Naive thymus-derived CD4-positive, alpha-beta T cell (primary cell): Measurements from ENCODE around the gene RAI1. TPM values are rescaled to one million over a fixed set of nuclear protein-coding genes. Genes with fewer than 3 reads are reported as not detected.
"Not testable (repeated sequence)": the region's sequence is repeated elsewhere in the genome, so short reads cannot be mapped to it uniquely, and the experiment has no call there.

ENCODE experiments used
- ATAC-seq: fragments of 150-1000 bp; cut with Tn5 transposase; 2 replicates; pipeline ENCODE4 v1.10.0; 2021; ENCODE audit warnings: mild to moderate bottlenecking, moderate library complexity
- CTCF ChIA-PET: fragments of 350-600 bp; sonication (Branson Sonifier 250); formaldehyde crosslinking; loops from one replicate; lab custom pipeline; 2021; ENCODE audit warnings: antibody characterized with exemption; lab: Charles Lee
- POLR2A ChIA-PET: fragments of 350-600 bp; sonication (Branson Sonifier 250); formaldehyde crosslinking; loops from one replicate; lab custom pipeline; 2021; ENCODE audit warnings: antibody characterized with exemption, inconsistent platforms; lab: Charles Lee
- DNase-seq, 9 donors: peaks; one replicate each; pipeline versions ENCODE4 v3.0.0 to v3.0.0-alpha.2; 2020 to 2022; ENCODE audit warnings: mixed read lengths in 1 of 9
- H3K27ac ChIP-seq: one replicate; pipeline ENCODE4 v1.7.0; 2013; ENCODE audit warnings: mild to moderate bottlenecking, low read depth, low read length, moderate library complexity
- H3K27me3 ChIP-seq, 2 donors: one replicate each; pipeline ENCODE4 v1.7.0; 2013; ENCODE audit warnings: low read length in 2 of 2, mild to moderate bottlenecking in 2 of 2, moderate library complexity in 2 of 2; ENCODE audit not compliant: control insufficient read depth in 2 of 2, insufficient read depth in 2 of 2
- H3K36me3 ChIP-seq, 3 experiments: 1 replicate in 2 of 3; 2 replicates in 1 of 3; pipeline ENCODE4 v1.7.0; 2013; ENCODE audit warnings: low read length in 3 of 3, mild to moderate bottlenecking in 3 of 3, moderate library complexity in 1 of 3; ENCODE audit not compliant: insufficient read depth in 3 of 3, control insufficient read depth in 2 of 3
- H3K4me1 ChIP-seq, 2 donors: one replicate each; pipeline ENCODE4 v1.7.0; 2013; ENCODE audit warnings: low read length in 2 of 2, mild to moderate bottlenecking in 2 of 2, moderate library complexity in 1 of 2; ENCODE audit not compliant: control insufficient read depth in 2 of 2, insufficient read depth in 2 of 2
- H3K4me3 ChIP-seq: 2 replicates; pipeline ENCODE4 v1.7.0; 2013; ENCODE audit warnings: mild to moderate bottlenecking, low read length
- H3K9me3 ChIP-seq, 3 experiments: 1 replicate in 2 of 3; 2 replicates in 1 of 3; pipeline ENCODE4 v1.7.0; 2013; ENCODE audit warnings: low read length in 3 of 3; ENCODE audit not compliant: control insufficient read depth in 2 of 3
- H3K27ac Mint-ChIP-seq, 9 donors: one replicate each; pipeline ENCODE4 v1.8.0; 2020 to 2022; ENCODE audit warnings: mixed read lengths in 9 of 9, mild to moderate bottlenecking in 8 of 9, moderate library complexity in 5 of 9, inconsistent platforms in 2 of 9
- H3K27me3 Mint-ChIP-seq, 5 donors: one replicate each; pipeline ENCODE4 v1.8.0; 2021 to 2022; ENCODE audit warnings: mixed read lengths in 5 of 5, mild to moderate bottlenecking in 1 of 5
- H3K36me3 Mint-ChIP-seq, 5 donors: one replicate each; pipeline ENCODE4 v1.8.0; 2020 to 2022; ENCODE audit warnings: mixed read lengths in 5 of 5, mild to moderate bottlenecking in 3 of 5, inconsistent platforms in 1 of 5
- H3K4me1 Mint-ChIP-seq, 7 donors: one replicate each; pipeline ENCODE4 v1.8.0; 2020 to 2022; ENCODE audit warnings: mixed read lengths in 7 of 7, mild to moderate bottlenecking in 3 of 7, inconsistent platforms in 1 of 7
- H3K4me3 Mint-ChIP-seq, 10 donors: one replicate each; pipeline ENCODE4 v1.8.0; 2020 to 2022; ENCODE audit warnings: mild to moderate bottlenecking in 10 of 10, mixed read lengths in 10 of 10, moderate library complexity in 6 of 10, inconsistent platforms in 2 of 10
- H3K9me3 Mint-ChIP-seq, 11 donors: one replicate each; pipeline ENCODE4 v1.8.0; 2020 to 2022; ENCODE audit warnings: mixed read lengths in 11 of 11, mild to moderate bottlenecking in 4 of 11, inconsistent platforms in 1 of 11, moderate library complexity in 1 of 11
- intact Hi-C, 2 donors: fragments of 100-400 bp; cut with micrococcal nuclease; formaldehyde crosslinking; loops; one replicate each; pipeline ENCODE4 v1.15.1; 2023
- polyA plus RNA-seq, 2 donors: library from polyadenylated mRNA; unstranded; fragments of 300-500 nt; fragmentation: Illumina TruSeq; gene quantifications; one replicate each; pipeline ENCODE4 v1.2.3, GENCODE V29; 2021
- total RNA-seq, 6 experiments: library from RNA in 5 of 6; stranded (reverse) in 5 of 6; gene quantifications; 1 replicate in 5 of 6; 2 replicates in 1 of 6; pipeline ENCODE4 v1.2.3 and lab custom pipeline; 2021 to 2026

RAI1 gene
- total and polyA plus RNA-seq, 7 experiments from 2014 or later: 2.0 to 46.2 (median 21.2) TPM

DNA sequence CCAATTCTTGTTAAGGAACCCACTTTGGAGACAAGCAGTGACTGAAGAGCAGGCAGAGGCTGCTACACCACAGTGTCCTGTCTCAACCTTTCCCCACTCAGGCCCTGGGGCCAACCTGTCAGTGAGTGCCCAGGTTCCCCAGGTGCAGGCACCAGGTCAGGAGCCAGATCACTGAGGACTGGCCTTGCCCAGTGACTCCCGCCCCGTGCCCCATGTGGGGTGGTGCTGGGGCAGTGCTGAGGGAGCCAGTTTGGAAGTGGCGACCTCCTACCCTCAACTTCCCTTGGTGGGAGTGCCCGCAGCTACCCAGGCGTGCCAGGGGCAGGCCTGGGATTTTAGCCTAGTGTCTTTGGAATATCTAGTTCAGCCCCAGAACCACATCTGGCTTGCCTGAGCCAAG lies 126.2 kb downstream of the RAI1 start:
- Mint-ChIP-seq H3K4me1 (peaks cover 7 to 13% (median 11%) of the 10 kb centered on the region in 7 donors), H3K27ac (no peak overlapping the region), H3K36me3 (peaks cover 5 to 12% (median 9%) of the 10 kb centered on the region in 5 donors), H3K27me3 (no peaks in the 10 kb centered on the region), H3K9me3 (no peaks in the 10 kb centered on the region), H3K4me3 (no peak overlapping the region)
- Histone ChIP-seq H3K36me3 (peaks cover 0 to 42% (median 0%) of the 10 kb centered on the region in 3 experiments), H3K9me3 (no peaks in the 10 kb centered on the region), H3K4me3 (no peak overlapping the region), H3K4me1 (peaks cover 6% of the 10 kb centered on the region in 2 donors), H3K27me3 (no peaks in the 10 kb centered on the region), H3K27ac (no peak overlapping the region)
- intact Hi-C loops: no loop called here
- POLR2A ChIA-PET: no interaction called here
- CTCF ChIA-PET: interaction anchor here (0.7 kb wide), 1 partner anchor 226 kb away, joined by 5 read pairs; no protein-coding TSS in a partner anchor
- DNase-seq: no peak
- ATAC-seq: no peak

GRCh38 chr17:17808200-17808599 lies 126.9 kb downstream of the RAI1 start:
- ChIA-PET POLR2A (interaction anchor here (0.7 kb wide), 1 partner anchor 26 kb away, joined by 4 read pairs; no protein-coding TSS in a partner anchor), CTCF (interaction anchor here (0.6 to 0.9 kb wide), 3 partner anchors 52 to 225 kb away, joined by 3 to 5 read pairs (median 3); no protein-coding TSS in a partner anchor)
- H3K4me1 ChIP-seq, H3K27ac ChIP-seq, H3K4me3 Mint-ChIP-seq, intact Hi-C loops, H3K9me3 ChIP-seq, H3K27me3 Mint-ChIP-seq, DNase-seq, H3K27me3 ChIP-seq, H3K4me3 ChIP-seq, H3K9me3 Mint-ChIP-seq, ATAC-seq: not testable (repeated sequence)
- Mint-ChIP-seq H3K27ac (peak overlapping the region in 2 of 9 donors; percentile 17 to 79), H3K36me3 (peaks cover 5 to 13% (median 9%) of the 10 kb centered on the region in 5 donors), H3K4me1 (peaks cover 7 to 18% (median 11%) of the 10 kb centered on the region in 7 donors)
- H3K36me3 ChIP-seq: peaks cover 0 to 50% (median 0%) of the 10 kb centered on the region in 3 experiments

DNA sequence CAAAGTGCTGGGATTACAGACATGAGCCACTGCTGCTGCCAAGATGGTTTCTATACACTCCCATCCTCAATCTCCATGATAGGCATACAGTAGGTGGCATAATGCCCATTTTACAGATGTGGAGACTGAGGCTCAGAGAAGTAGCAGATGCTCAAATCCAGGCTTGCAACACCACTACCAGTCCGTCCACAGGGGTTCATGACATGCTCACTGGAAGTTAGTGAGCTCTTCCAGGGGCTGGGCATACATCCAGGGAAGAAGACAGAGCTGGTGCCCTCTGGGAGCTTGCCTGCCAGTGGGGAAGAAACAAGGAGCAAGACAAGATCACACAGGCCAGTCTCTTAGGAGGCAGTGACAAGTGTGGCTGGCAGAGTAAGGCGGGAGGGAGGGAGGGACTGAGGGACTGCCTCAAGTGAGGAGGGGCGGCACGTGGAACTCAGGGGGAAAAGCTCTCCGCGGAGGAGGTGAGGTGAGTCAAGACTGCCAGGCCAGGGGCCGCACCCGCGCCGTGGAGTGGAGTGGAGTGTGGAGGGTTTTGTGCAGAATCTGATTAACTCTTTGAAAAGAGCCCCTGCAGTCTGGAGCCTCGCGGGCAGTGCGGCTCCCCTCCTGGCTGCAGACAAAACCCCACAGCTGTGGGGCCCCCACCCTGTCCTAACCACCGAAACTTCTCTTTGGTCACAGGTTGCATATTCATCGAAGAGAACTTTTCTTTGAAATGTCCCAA lies 127.6 kb downstream of the RAI1 start:
- ATAC-seq: no peak
- Mint-ChIP-seq H3K4me1 (peaks cover 7 to 18% (median 11%) of the 10 kb centered on the region in 7 donors), H3K36me3 (peaks cover 2 to 10% (median 8%) of the 10 kb centered on the region in 5 donors), H3K4me3 (peak overlapping the region in 1 of 10 donors; percentile 43), H3K27me3 (no peaks in the 10 kb centered on the region), H3K27ac (peak overlapping the region in 3 of 9 donors; percentile 11 to 79 (median 17)), H3K9me3 (peaks cover 0 to 2% (median 0%) of the 10 kb centered on the region in 11 donors)
- H3K4me1 ChIP-seq: peaks cover 6 to 9% of the 10 kb centered on the region in 2 donors
- intact Hi-C loops: no loop called here
- POLR2A ChIA-PET: interaction anchor here (0.7 kb wide), 1 partner anchor 25 kb away, joined by 4 read pairs; no protein-coding TSS in a partner anchor
- DNase-seq: no peak
- H3K36me3 ChIP-seq: peaks cover 0 to 53% (median 0%) of the 10 kb centered on the region in 3 experiments
- no peak overlapping the region for H3K27ac ChIP-seq
- H3K27me3 ChIP-seq: no peaks in the 10 kb centered on the region
- CTCF ChIA-PET: interaction anchor here (0.9 kb wide), 1 partner anchor 52 kb away, joined by 3 read pairs; no protein-coding TSS in a partner anchor
- H3K4me3 ChIP-seq: no peak overlapping the region
- no peaks in the 10 kb centered on the region for H3K9me3 ChIP-seq

GRCh38 chr17:17809531-17810083 lies 128.3 kb downstream of the RAI1 start:
- intact Hi-C loops: no loop called here

GRCh38 chr17:17810084-17810894 lies 129.0 kb downstream of the RAI1 start:
- POLR2A ChIA-PET: no interaction called here
- Mint-ChIP-seq H3K27ac (no peak overlapping the region), H3K4me3 (no peak overlapping the region)

More at GRCh38 chr17:17809531-17810083, 128.3 kb downstream of the RAI1 start:
- H3K9me3 ChIP-seq: no peaks in the 10 kb centered on the region
- H3K36me3 Mint-ChIP-seq: peaks cover 0 to 8% (median 3%) of the 10 kb centered on the region in 5 donors
- CTCF ChIA-PET: no interaction called here
- POLR2A ChIA-PET: no interaction called here
- H3K4me3 ChIP-seq: no peak overlapping the region
- H3K27me3 ChIP-seq: no peaks in the 10 kb centered on the region
- no peak for DNase-seq
- H3K4me1 ChIP-seq: peaks cover 6 to 9% of the 10 kb centered on the region in 2 donors
- H3K4me3 Mint-ChIP-seq: no peak overlapping the region
- H3K27ac ChIP-seq: no peak overlapping the region
- H3K36me3 ChIP-seq: peaks cover 0 to 54% (median 3%) of the 10 kb centered on the region in 3 experiments
- peaks cover 0 to 2% (median 0%) of the 10 kb centered on the region in 11 donors for H3K9me3 Mint-ChIP-seq
- peaks cover 5 to 18% (median 11%) of the 10 kb centered on the region in 7 donors for H3K4me1 Mint-ChIP-seq
- H3K27ac Mint-ChIP-seq: no peak overlapping the region
- no peaks in the 10 kb centered on the region for H3K27me3 Mint-ChIP-seq
- ATAC-seq: no peak

DNA sequence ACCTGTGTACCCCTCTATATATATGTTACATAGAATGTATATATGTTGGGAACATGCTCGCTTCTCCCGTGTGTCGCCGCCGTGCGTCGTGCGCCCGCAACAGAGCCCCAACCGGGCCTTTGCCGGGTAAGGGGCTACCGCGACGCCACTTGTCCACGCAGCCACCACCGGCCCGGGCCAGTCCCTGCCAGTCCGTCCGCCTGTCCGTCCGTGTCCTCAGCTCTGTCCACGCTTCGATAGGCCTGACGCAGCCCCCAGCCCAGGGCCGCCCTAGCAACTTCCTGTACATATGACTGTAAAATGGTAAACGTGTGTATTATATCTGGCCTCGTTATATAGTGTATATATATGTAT lies 129.6 kb downstream of the RAI1 start:
- Mint-ChIP-seq H3K36me3 (peaks cover 0 to 12% (median 3%) of the 10 kb centered on the region in 5 donors), H3K9me3 (peaks cover 0 to 2% (median 0%) of the 10 kb centered on the region in 11 donors), H3K4me1 (peaks cover 5 to 18% (median 13%) of the 10 kb centered on the region in 7 donors), H3K27me3 (no peaks in the 10 kb centered on the region), H3K27ac (no peak overlapping the region), H3K4me3 (no peak overlapping the region)
- intact Hi-C loops: no loop called here
- H3K4me3 ChIP-seq: no peak overlapping the region
- DNase-seq (no peak), ATAC-seq (no peak)
- no peaks in the 10 kb centered on the region for H3K9me3 ChIP-seq
- no peaks in the 10 kb centered on the region for H3K27me3 ChIP-seq
- peaks cover 6 to 9% of the 10 kb centered on the region in 2 donors for H3K4me1 ChIP-seq
- ChIA-PET CTCF (interaction anchor here (0.6 to 9.9 kb wide), 6 partner anchors 16 to 108 kb away, joined by 3 to 88 read pairs (median 5); no protein-coding TSS in a partner anchor), POLR2A (interaction anchor here (1.7 kb wide), 1 partner anchor 25 kb away, joined by 4 read pairs; the partner anchor contains the start of gene SREBF1)
- H3K27ac ChIP-seq: no peak overlapping the region
- peaks cover 0 to 60% (median 8%) of the 10 kb centered on the region in 3 experiments for H3K36me3 ChIP-seq

More at GRCh38 chr17:17810084-17810894, 129.0 kb downstream of the RAI1 start:
- H3K9me3 Mint-ChIP-seq: peaks cover 0 to 2% (median 0%) of the 10 kb centered on the region in 11 donors
- intact Hi-C loops: no loop called here
- Histone ChIP-seq H3K36me3 (peaks cover 0 to 57% (median 3%) of the 10 kb centered on the region in 3 experiments), H3K4me3 (no peak overlapping the region), H3K9me3 (no peaks in the 10 kb centered on the region), H3K27ac (no peak overlapping the region), H3K27me3 (no peaks in the 10 kb centered on the region), H3K4me1 (peaks cover 6 to 9% of the 10 kb centered on the region in 2 donors)
- peaks cover 0 to 8% (median 3%) of the 10 kb centered on the region in 5 donors for H3K36me3 Mint-ChIP-seq
- peaks cover 5 to 18% (median 11%) of the 10 kb centered on the region in 7 donors for H3K4me1 Mint-ChIP-seq
- ATAC-seq: no peak
- no peaks in the 10 kb centered on the region for H3K27me3 Mint-ChIP-seq
- CTCF ChIA-PET: interaction anchor here (1.2 to 9.9 kb wide), 2 partner anchors 51 to 107 kb away, joined by 3 to 88 read pairs; no protein-coding TSS in a partner anchor
- no peak for DNase-seq
